ENCODE results near the gene PKD1L1.

PKD1L1 gene

DNA sequence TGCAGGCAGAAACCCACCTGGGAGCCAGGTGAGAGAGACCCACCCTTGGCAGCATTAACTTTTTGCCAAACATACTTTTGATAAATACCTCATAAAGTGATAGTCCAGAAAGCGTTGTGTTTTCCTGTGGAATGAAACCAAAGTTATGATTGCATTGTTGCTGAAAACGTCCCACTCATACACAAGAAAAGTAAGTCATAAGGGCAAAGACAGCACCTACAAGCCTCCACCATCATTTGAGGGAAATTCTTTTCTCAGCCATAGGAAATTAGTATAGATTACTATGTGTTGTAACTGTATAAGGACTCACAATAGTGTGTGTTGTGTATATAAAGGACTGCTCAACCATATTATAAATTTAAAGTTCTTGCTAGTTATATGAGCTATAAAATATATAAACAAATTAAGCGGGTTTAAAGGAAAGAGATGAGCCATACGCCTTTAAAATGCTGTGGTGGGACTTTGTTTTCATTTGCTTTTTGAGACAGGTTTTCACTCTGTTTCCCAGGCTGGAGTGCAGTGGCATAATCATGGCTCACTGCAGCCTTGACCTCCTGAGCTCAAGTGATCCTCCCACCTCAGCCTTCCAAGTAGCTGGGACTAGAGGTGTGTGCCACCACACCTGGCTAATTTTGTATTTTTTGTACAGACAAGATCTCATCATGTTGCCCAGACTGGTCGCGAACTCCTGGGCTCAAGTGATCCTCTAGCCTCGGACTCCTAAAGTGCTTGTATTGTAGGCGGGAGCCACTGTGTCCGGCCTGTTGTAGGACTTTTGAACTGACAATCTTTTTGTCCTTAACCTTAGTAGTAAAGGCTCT, 160.8 kb downstream of the PKD1L1 start:
- DNase-seq, result no peak

DNA sequence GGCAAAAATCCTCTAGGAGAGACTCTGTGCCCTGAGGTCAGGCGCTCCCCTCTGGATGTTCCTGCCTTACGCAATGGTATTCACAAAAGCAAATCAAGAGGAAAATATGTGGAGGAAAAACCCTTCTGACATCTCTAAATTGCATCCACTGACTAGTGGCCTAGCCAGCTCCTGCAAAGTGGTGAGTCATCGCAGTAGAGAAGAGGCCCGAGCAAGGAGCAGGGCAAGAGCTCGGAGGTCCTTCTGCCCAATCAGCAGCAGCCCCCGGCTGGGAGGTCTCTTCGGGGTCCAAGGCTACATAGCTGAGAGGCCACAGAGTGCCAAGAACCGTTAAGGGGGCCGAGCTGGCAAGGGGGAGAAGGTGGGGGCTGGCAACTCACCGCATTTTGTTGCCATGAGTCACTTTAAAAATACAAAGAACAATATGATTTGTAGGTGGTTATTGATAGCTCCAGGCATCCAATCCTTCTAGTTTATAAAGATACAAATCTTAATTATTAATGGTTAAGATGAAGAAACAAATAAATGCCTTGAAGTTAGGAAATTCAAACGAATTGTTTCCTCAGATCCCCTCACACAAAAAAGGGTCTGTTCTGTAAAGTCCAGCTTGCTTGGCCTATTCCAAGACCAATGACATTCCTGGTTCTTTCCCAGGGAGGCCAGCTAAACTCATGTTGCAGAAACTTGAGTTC, 161.6 kb downstream of the PKD1L1 start:
- peak; percentile 69 for DNase-seq

GRCh38 chr7:47785923-47786556, 162.2 kb downstream of the PKD1L1 start:
- DNase-seq, result no peak

GRCh38 chr7:47783456-47784223, 164.6 kb downstream of the PKD1L1 start:
- DNase-seq, result no peak

- DNase-seq, result no peak
Observed at GRCh38 chr7:47782792-47783191, 165.5 kb downstream of the PKD1L1 start.

DNA sequence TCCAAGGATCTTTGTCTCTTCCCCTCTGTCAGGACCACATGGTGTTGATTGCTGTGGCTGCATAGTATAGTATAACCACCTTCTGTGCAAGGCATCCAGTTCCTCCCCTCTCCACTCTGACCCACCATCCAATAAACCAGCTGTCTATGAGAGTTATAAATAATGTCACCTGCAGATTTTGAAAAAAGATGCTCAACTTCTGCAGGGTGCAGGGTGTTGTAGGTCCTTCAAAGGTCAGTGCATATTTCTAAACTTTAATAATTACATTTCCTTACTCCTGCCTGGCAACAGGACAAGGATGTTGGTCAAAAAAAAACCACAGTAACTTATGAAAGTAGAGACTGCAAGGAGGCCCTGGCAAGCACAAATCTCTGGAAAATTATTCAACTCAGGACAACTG, 166.2 kb downstream of the PKD1L1 start:
- DNase-seq, result no peak

DNA sequence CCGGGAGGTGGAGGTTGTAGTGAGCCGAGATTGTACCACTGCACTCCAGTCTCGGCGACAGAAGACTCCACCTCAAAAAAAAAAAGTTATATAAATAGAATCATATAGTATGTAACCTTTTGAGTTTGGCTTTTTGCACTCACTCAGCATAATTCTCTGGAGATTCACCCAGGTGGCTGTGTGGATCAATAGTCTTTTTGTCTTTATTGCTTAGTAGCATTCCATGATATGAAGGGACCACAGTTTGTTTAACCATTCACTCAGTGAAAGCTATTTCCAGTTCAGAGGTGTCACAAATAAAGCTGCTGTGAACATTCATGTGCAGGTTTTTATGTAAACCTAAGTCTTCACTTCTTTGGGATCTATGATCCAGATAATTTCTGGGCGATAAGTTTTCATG, 167.7 kb downstream of the PKD1L1 start:
- no peak for DNase-seq

GRCh38 chr7:47779341-47779771, 168.9 kb downstream of the PKD1L1 start:
- DNase-seq, result no peak

DNA sequence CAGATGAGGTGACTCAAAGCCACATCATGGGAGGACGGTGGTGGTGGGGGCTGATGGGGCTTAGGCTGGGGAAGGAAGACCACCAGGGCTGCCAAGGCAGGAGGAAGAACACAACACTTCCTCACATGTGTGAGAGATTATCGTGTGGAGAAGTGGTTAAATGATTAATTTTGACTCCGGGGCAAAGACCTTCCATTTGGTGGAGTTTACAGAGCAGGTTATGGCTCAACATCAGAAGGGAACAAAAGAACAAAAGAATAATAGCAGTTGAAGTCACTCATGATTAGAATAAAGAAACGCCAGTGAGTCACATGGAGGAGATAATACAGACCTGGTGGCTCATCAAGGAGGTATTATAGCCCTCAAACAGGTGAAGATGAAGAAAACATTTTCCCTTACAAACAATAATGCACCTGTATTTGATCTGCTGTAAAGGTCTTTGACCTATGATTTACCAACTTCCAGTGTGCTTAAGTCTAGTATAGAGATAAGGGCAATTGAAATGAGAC, 170.1 kb downstream of the PKD1L1 start:
- no peak for DNase-seq

GRCh38 chr7:47777531-47778152, 170.6 kb downstream of the PKD1L1 start:
- DNase-seq, result no peak

DNA sequence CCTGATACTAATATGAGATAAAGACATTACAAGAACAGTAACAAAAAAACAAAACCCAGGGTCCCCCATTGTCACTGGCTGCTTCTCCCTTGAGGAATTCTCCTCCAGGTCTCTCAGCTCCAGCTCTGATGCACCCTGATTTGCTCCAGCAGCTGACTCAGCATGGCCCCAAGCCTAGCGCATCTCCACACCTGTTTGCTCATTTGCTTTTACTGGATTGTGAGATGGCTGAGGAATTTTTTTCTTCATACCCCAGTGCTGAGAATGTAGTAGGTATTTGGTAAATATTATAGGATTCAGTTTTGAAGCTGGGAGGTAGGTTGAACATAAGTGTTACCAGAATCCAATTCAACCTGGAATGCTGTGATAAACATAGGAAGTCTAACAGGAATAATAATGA, 171.9 kb downstream of the PKD1L1 start:
- DNase-seq, result no peak

DNA sequence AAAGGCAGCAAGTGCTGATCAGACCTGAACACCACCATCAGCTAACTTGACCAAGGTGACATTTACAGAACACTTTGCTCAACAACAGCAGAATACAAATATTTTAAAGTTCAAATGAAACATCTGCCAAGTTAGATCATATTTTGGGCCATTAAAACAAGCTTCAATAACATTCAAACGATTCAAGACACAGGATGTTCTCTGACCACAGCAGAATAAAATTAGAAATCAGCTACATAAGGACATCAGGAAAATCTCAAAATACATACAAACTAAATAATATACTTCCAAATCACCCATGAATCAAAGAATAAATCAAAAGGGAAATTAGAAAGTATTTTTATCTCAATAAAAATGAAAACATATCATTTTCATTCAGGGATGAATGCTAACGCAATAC, 173.0 kb downstream of the PKD1L1 start:
- DNase-seq, result no peak

- no peak for DNase-seq
Observed at GRCh38 chr7:47772492-47772891, 175.8 kb downstream of the PKD1L1 start.

DNA sequence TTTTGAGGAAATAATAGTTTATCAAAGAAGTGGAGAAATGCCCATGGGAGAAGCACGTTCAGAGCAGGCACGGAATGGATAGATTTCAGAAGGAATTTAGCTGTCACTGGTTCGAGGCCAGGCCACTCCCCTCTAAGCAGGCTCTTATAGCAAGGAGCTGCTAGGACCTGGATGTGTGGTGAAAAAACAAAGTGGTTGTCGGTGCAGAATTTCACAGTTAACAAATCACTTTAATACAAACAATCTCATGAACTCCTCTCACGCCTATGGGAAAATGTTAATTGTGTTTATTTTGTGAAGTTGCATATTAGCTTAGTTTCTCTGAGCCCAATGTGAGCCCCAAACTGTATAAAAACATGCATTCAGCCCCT, 176.3 kb downstream of the PKD1L1 start:
- no peak for DNase-seq

DNA sequence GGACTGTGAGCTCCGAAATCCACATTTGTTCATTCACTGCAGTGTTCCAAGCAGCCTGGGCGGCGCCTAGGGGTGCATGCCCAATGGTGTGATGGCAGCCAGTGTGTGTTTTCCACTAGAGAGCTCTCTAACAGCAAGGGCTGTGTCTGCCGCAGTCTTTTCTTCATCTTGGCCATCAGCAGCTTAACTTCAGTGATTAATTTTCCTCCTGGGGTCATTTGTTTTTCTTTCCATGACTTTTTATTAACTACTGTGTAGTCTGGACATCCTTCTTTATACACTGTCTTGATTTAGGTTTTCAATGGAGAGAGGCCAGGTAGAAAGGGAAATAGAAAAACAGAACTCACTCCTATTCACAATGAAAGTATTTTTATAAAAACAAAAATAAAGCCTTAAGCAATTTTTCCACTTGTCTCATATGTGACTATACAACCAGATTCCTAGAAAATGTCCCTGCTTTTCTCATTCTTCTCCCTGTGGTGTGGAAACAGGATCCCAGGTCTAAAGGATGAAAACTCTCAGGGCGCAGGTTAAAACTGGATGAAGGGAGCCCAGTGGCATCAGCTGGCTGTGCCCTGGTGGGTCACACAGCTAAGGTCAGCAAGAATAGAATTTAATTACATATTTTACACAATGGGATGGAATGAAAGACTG, 176.8 kb downstream of the PKD1L1 start:
- DNase-seq, result no peak

DNA sequence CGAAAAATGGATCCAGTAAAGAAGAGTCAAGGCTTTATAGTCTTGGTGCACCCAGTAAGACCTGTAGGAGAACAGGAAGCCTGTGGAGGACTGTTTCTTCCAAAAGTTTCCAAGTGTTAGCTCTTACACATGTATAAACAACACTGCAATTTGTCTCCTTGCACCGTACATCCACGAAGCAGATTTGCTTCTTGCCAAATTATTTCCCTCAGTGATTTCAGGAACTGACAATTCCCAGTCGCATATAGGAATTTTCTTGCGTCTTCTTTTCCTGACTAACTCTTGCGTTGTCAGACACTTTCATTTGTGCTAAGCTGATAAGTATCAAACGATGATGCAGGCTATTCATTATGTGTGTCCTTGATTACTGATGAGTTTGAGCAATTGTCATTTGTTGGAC, 182.1 kb downstream of the PKD1L1 start:
- DNase-seq, result no peak

DNA sequence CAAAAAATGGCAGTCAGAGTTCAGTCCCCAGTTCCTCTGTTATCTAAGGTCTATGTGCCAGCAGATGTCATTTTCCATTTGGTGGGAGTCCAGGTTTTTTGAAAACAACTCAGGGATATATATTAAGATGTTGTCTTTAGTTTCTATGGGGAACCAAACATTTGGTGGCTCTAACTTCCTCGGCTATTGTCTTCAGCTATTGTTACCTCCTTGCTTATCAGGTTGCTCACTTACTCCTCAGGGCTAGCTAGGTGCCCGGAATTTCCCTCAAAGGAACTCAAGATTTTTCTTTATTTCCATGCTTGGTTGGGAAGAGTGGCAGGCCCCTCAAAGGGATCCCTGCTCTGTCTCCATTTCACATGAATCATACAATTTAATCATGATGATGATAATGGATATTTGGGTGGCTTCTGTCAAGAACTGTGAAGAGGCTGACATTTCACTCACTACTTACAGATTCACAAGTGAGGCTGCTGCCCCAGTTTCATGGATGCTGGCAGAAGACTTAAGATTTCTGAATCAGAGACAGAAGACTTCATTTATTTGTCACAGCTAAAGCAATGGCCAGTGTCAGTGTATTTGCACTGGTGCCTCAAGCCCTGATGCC, 182.8 kb downstream of the PKD1L1 start:
- no peak for DNase-seq

DNA sequence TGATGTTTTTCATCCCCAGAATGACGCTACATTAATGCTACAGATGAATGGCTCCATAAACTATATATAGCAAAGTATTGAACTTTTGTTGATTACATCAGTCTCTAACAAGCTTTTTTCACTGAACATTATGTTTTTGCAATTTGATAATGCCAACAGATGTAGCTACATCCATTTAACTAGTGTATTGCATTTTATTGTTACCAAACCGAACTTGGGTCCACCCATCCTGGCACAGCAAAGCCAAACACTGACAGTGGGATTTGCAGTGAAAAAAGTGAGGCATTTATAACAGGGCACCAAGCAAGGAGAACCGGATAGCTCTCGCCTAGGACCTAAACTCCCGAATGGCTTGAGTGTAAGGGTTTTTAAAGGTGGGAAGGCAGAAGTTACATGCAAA, 183.5 kb downstream of the PKD1L1 start:
- DNase-seq, result no peak

- DNase-seq, result peak; percentile 25
Observed at GRCh38 chr7:47763063-47763974, 184.9 kb downstream of the PKD1L1 start.

DNA sequence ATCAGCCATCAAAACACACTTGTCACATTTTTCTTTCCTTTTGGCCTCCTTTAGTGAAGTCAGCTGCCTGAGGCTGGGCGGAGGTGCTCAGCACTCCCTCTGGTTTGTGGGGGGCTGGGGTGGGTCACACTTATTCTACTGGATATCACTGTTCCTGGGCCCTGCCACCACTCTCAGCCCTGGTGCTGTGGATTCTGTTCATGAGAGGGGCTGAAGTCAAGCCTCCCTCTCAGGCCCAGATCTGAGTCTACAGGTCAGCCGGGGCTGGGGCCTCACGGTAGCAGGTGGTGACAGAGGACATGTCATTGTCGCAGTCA, 185.6 kb downstream of the PKD1L1 start:
- DNase-seq, result no peak

DNA sequence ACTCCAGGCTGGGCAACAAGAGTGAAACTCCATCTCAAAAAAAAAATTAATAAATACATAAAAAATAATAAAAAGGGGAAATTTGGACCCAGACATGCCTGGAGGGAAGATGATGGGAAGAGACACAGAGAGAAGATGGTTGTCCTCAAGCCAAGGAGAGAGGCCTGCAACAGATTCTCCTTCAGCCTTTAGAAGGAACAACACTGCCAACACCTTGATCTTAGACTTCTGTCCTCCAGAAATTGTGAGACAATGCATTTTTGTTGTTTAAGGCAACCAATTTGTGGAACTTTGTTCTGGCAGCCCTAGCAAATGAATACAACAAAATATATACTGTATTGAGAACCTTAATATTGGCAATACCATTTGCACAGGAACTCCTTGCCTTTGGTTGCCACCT, 186.1 kb downstream of the PKD1L1 start:
- no peak for DNase-seq
